ENCODE data around the gene CADPS2.

- TF ChIP-seq CTCF (IDR thresholded peaks at IDR 0.05) (no peak), ZFX (IDR thresholded peaks at IDR 0.05; ENCODE audit: borderline replicate concordance) (no peak)
Observed at GRCh38 chr7:122637784-122638183, 248.5 kb downstream of the CADPS2 start.
